HG03039 (cell line): ENCODE data around the gene PUM1.

Experiments
- ATAC-seq: cut with Tn5 transposase; IDR thresholded peaks from one replicate; pipeline ENCODE4 v1.9.1; 2021; ENCODE audit warnings: mild to moderate bottlenecking, moderate library complexity; ENCODE audit not compliant: unreplicated experiment

Gene PUM1

DNA sequence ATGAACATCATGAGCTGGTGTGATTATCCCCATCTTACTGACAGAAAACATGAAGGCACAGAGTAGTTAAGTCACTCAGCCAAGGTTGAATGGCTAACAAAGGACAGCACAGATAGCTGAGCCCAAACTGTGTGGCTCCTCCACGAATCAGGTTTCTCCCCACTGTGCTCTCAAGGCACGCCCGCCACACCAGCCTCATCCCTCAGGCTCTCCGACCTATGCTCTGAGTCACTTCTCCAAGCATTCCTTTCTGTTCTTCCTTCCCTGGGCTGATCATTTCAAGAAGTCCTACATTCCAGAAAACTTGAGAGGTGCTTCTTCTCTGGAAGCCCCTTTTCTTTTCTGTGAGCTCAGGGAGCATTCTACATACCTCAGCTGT is 131.7 kb downstream of the PUM1 start:
- ATAC-seq = no peak

DNA sequence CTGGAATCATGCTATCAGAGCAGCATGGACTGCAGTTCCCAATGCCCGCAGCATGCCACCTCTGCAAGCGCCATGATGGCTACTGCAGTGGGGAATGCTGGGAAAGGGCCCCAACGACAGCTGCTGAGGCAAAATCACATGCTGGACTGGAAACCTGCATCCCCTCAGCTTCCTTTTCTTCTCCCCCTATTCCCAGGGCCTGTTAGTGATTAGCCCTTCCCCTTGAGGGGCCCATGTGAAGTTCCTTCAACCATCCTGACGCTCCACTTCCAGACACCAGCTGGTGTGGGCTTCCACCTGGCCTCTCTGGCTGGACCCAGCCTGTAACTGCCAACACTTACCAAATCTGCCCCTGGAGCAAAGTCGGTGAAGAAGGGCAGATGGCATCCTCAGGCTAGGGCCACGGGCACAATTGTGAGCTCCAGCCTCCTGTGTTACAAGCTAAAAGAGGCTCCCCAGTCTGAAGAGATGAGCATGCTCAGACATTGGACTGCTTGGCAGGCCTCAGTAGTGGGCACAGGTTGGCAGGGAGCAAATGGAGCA is 134.8 kb downstream of the PUM1 start:
- no peak for ATAC-seq

DNA sequence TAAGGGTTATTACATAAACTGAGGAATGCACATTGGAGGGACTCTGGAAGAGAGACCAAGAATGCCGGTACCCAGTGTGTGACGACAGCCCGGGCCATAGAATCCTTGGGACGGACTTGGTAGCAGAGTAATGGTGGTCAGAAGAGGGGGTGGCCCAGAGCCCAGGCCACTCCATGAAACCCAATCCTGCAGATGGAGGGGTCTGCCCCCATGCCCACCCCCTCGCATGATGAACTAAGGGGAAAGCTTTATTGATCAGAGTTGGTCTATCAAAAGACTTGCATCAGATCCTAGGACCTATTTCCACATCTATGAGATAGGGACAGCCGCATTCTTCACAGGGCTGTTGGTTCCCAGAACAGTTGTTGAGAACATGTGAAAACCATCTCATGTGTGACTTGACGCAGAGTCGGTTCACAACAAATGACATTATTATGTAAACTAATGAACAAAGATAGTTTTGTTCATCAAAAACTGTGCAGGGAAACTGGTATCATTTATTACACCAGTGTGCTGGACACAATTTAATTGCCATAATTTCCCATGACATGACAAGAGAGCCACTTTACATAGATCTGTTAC is 135.5 kb downstream of the PUM1 start:
- no peak for ATAC-seq

DNA sequence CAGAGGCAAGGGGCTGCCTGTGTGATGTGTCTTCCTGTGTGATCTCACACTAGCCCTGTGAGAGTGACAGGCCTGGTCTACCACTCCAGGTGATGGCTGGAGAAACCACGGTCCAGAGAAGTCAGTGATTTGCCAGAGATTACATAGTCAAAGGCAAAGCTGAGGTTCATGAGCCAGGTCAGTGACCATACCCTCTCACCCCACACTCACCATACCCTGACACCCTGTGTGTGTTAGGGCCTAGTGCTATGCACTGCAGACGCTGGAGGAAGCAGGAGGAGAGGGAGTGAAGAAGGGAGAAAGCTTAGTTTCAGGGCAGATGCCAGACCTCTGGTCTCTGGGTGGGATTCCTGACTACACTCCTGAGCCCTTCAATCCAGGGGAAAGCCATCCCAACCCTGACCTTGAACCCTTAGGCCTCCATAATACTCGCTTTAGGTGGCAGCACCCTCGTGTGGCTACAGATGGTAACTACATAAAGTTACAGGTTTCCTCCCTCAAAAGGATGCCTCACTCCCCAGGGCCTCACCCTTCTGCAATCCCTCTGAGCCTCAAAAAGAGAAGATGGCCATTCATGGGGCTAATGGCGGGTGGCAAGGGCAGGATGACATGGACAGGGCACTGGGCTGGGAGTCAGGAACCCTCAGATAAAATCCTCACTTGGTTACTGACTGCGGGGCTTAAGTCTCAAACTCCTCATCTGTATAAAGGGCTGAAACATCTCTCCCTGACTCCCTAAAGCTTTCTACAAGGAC is 136.2 kb downstream of the PUM1 start:
- ATAC-seq = no peak

DNA sequence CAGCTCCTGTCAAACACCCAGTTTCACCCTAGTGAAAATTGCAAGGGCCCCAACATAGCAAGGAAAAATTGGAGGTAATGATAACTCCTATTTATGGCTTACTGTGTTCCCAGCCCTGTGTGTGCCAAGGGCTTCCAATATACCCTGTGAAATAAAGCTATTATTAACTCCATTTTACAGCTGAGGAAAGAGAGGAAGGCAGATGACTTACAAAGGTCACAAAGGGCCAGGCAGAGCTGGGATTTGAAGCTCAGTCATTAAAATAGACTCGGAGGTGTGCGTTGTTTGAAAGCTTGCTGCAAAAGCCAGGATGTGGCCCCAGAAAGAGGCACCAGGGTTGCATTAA is 136.8 kb downstream of the PUM1 start:
- ATAC-seq = no peak

DNA sequence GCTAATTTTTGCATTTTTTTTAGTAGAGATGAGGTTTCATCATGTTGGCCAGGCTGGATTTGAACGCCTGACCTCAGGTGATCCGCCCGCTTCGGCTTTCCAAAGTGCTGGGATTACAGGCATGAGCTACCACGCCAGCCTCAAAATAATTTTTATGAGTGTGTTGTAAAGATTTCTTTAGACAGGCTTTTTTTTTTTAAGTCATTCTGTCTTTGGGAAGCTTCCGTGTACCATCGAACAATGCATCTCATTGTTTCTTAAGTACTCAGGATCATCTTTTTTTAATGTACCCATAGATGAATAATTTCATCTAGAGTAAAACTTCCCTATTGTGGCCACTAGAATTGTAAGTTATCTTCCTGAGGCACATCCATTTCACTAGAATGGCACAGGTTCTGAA is 137.3 kb downstream of the PUM1 start:
- ATAC-seq = no peak

DNA sequence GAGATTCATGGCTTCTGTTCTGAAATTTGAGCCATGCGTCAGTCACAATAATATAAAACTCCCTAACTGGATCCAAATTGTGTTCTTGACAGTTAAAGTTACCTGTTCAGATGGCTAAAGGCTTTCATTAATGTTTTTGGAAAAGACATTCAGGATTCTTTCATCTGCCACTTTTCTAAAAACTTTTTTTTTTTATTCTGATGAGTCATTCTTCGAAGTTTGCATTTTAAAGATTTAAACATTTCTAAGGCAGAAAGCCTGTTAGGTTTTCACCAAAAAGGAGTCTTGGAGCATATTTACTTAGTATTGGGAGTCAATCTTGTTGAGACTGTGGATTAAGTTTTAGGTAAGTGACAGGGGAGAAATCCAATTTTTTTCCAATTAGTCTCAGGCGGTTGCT is 138.1 kb downstream of the PUM1 start:
- no peak for ATAC-seq

DNA sequence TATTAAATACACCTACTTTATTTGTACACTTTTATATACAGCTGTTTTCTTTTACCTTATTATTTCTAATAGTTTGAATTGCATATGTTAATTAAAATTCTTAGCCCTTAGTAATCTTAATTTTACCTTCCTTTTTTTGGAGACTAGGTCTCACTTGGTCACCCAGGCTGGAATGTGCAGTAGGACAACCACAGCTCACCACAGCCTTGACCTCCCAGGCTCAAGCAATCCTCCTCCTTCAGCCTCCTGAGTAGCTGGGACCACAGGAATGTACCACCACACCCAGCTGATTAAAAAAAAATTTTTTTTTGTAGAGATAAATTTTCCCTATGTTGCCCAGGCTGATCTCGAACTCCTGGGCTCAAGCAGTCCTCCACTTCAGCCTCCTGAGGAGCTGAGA is 141.9 kb downstream of the PUM1 start:
- no peak for ATAC-seq

DNA sequence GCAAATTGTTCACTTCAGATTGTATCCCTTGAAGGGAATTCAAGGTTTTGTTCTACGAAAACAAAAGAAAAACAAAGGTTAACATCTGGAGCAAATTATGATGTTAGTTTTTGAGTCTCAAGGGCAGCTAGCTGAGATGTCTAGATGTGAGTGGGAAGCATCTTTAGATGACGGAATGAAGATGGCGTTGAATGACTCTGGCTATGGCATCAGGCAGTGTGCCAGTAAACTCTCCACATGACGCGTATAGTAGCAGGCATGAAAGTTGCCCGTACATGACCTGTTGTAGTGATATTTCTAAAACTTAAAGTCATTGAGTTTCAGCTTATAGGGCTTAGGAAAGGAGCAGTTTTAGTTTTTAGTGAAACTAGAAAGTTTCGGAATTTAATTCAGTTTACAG is 144.7 kb downstream of the PUM1 start:
- no peak for ATAC-seq

DNA sequence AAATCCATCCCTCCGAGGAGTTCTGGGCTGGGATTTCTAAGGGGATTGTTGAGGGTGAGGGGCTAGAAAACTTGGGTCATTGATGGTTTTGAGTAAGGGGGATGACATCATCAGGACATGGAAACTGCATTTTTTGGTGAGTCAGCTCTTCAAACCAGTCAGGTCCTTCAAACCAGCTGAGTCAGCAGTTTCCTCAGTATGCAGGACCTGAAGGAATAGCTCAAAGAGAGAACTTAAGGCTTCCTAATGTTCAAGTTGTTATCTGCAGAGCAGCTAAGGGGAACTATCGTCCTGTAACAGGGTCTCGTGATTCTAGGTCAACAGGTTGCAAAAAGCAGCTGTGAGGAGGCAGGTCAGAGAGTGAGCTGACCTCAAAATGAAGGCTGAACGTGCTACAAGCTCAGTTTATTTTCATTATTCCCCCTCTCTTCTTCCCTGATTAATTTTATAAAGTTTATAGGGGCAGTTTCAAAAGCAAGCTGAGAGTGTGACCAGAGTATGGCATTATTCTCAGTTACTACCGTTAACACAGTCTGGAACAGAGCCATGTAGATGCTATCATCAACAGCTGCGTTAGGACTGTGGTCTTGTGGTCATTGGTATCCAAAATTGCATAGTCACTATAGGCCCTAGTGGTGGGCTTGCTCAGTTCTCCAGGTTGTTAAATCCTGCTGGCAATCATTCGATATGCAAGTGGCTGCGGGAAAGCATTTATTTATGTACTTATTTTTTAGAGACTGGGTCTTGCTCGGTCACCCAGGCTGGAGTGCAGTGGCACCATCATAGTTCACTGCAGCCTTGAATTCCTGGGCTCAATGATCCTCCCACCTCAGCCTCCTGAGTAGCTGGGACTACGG is 146.3 kb downstream of the PUM1 start:
- no peak for ATAC-seq

DNA sequence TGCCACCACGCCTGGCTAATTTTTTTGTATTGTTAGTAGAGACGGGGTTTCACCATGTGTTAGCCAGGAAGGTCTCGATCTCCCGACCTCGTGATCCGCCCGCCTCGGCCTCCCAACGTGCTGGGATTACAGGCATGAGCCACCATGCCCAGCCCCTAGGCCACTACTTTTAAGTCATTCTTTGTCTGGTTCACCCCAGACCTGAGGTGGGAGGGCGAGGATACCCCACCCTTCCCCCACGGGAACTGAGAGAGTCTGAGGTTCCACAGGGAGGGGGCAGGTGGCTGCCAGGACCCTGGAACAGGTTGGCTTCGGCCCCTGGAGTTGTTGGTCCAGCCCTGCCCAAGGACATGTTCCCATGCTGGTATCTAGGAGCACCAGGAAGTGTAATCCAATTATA is 149.2 kb downstream of the PUM1 start:
- no peak for ATAC-seq

DNA sequence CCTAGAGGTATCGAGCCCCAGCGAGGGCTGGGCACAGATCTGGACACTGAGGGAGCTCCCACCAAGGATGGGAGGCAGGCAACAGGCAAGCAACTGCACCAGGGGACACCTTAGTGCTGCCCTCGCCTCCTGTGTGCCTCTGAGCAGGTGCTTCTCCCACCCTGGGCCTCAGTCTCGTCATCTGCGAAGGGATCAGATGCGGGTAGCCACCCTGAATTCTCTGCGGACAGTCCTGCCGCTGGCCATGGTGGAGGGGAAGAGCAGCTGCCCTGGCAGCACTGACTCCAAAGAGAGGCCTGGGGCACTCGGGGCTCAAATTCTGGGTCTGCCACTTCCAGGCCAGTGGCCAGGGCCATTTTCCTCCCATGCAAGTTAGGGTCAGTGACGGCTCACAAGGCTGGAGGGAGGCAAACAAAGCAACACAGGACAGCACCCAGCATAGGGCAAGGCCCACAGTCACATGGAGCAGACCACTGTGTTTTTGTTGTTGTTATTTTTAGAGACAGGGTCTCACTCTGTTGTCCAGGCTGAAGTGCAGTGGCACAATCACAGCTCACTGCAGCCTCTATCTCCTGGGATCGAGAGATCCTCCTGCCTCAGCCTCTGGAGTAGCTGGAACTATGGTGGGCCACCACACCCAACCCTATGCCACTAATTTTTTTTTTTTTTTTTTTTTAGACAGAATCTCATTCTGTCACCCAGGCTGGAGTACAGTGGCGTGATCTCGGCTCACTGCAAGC is 149.9 kb downstream of the PUM1 start:
- no peak for ATAC-seq

DNA sequence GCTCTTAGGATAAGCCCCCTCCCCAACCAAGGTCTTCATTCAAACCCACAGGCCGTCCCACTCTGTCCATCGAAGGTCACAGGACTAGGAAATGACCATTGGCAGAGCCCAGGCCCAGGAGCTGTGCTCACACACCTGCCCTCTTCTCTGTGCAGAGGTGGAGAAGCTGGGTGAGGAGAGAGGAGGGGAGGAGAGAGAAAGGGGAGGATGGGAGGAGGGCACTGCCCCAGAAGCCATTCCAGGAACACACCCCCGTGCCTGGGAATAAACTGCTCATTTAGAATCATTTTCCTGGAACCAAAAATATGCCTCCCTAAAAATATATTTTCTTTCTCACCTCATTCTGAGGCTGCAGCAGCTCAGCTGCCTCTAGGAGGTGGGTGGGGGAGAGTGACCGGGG is 150.6 kb downstream of the PUM1 start:
- ATAC-seq = no peak

DNA sequence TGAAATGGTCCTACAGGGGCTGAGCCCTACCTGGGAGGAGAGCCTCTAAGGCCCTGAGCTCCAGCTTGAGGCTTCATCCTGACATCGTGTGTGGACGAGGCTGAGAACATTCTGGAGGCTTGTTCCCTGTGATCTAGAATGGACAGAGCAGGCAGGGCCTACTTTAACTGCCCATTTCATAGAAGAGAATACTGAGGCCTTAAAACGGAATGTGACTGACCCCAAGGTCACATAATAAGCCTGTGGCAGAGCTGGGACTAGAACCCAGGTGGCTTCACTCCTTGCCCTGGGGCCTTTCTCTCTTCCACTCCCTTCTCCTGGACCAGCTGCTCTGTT is 151.0 kb downstream of the PUM1 start:
- ATAC-seq = no peak

DNA sequence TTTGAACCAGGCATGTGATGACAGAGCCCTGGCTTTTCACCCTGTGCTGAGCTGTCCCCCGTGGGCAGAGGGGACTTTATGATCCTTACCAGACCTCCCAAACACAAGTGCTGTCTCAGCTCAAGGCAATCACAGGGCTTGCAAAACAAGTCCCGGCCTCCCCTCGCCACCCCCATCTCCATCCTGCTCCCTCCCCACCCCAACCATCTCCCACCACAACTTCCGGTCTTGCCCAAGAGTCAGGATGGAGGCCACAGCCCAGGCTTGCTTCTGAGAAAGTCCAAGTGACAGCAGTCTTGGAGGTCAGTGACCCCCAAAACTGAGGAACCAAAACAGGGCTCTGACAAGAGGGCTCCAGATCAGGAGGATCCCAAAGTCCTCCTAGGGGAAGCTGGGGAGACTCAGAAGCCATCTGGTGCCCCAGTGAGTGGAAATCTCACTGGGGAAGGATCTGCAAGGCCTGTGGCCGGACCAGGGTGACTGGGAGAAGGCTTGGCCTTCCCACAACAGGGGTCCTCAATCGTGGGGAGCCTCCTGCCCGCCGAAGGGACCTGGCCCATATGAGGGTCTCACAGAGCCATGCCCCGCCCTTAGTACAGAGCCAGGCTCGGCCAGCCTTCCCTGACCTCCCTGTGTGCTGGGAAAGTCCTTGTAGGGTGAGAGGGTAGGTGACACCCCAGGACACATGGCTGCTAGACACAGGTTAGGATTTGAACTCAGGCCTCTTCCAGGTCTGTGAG is 152.4 kb downstream of the PUM1 start:
- ATAC-seq = no peak

DNA sequence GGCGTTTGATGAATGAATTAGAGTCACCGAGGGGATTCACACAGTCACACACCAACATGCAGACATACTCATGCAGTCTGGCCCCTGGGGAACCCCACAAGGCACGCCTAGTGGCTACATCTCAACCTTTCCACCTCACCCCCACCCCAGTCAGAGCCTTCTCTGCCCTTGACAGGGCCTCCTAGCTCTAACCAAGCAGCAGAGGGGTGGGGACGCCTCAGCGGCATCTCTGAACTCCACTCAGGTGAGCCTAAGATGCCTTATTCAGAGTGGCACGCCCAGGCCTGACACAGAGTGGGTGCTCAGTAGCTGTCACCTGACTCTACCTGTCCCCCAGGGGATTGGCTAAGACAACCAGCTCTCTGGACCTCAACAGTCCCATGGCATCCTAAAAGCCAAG is 153.3 kb downstream of the PUM1 start:
- ATAC-seq = no peak

DNA sequence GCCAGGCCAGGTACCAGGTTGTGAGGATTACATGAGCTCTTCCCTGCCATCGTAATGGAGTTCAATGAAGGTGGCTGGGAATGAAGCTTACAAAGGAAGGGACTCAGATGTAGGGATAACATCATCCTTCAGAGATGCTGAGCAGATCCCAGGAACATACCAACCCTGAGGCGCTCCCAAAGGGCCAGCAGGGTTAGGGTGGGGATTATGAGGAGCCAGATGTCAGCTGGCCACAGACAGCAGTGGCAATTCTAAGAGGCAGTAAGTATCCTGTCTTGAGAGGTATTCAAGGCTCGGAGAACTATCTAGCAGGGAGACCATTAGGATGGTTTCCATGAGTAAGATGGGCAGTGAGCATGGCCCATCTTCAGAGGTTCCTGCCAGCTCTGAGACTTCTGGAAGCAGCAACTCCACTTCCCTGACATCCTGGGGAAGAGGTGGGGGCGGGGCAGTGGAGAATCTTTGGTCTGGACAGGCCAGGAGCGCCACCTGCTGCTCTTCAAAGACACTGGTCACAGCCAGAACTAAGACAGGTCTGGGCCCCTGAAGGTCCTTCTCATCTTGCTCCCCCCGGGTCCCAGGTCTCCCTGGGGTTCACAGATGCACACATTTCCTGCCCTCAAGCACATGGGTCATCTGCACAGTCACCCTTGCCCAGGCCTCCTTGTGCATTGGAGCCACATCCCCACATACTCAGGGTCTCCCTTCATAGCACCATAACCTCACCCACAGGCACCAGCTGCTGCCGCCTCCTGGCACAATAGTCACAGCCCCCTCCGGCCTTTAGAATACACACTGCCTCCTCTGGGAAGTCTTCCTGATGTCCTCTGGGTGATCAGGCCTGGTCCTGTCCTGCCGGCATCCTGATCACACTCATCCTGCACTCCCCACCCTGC is 154.2 kb downstream of the PUM1 start:
- ATAC-seq = no peak

DNA sequence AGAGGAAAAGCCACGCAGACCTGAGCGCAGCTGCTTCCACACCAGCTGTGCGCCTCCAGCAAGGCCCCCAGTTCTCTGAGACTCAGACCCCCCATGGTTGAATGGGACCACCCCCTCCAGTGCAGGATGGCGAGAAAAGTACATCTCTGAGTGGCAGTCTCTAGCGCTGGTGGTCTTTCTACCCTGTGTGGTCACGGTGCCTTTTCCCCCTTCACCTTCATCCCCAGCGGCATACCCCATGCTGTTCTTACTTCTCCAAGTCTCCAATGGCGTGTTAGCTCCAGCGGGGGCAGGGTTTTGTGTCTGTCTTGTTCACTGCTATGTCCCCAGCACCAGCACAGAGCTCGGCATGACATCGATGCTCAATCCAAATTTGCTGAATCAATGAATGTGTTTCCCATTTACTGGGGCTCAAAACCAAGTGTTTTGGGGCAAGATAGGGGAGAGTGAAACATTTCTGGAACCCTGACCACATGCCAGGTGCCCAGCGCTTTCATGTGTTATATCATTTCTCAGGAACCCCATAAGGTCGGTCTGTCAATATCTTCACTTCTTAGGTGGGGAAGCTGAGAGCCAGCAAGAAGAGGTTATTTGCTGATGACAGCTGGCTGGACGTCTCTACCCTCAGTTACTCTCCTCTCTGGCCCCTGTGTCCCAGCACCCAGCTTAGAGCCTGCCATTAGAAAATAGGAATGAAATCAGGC is 156.0 kb downstream of the PUM1 start:
- no peak for ATAC-seq
